ENCODE measurements around the gene ADAR.

DNA sequence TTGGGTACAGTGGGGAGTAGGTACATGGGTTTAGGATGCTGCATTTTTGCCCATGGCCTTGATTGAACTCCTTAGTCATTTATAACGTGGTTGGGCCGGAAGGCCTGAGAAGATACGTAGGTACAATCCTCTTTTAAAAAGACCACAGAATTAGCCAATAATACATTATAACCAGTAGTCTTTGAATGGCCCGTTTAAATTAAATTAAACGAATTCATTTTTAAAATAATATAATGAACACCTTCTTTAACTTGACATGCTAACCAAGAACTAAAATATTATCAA is 20.1 kb upstream of the ADAR start:
- TF ChIP-seq, protein P1, sequence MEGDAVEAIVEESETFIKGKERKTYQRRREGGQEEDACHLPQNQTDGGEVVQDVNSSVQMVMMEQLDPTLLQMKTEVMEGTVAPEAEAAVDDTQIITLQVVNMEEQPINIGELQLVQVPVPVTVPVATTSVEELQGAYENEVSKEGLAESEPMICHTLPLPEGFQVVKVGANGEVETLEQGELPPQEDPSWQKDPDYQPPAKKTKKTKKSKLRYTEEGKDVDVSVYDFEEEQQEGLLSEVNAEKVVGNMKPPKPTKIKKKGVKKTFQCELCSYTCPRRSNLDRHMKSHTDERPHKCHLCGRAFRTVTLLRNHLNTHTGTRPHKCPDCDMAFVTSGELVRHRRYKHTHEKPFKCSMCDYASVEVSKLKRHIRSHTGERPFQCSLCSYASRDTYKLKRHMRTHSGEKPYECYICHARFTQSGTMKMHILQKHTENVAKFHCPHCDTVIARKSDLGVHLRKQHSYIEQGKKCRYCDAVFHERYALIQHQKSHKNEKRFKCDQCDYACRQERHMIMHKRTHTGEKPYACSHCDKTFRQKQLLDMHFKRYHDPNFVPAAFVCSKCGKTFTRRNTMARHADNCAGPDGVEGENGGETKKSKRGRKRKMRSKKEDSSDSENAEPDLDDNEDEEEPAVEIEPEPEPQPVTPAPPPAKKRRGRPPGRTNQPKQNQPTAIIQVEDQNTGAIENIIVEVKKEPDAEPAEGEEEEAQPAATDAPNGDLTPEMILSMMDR (IDR thresholded peaks at IDR 0.05; ENCODE audit: low read depth, low read length), result no peak
- TF ChIP-seq POLR2A (IDR thresholded peaks at IDR 0.05; ENCODE audit: extremely low read depth, insufficient read length), result no peak
- TF ChIP-seq MAX (IDR thresholded peaks at IDR 0.05; ENCODE audit: low read depth, low read length), result no peak

Measured in NB4 (cell line).